HG03025 (cell line): ENCODE results near the gene PIK3CG.
"Not testable (repeated sequence)": the region's sequence is repeated elsewhere in the genome, so short reads cannot be mapped to it uniquely, and the experiment has no call there.

Experiments used
- ATAC-seq: cut with Tn5 transposase; IDR thresholded peaks from one replicate; pipeline ENCODE4 v1.9.1; 2021; ENCODE audit warnings: mild to moderate bottlenecking, moderate library complexity; ENCODE audit not compliant: unreplicated experiment, low FRiP score

The PIK3CG gene

GRCh38 chr7:106883456-106884026 is 18.5 kb downstream of the PIK3CG start:
- ATAC-seq: no peak

DNA sequence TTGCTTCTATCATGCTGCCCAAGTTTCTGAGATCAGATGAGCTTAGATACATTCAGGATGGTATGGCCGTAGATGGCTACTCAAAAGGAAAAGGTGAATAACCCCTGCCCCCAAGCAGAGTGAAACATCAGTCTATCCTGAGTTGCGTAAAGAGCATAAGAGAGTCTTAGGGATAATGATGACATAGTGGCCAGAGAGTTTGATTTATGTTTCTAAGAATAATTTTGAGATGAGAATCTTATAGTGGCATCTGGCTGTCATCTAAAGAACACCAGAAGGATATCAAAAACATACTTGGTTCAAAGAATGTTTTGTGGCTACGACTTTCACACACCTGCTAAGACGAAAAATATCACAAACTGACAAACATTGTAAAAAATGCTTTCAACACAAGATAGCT is 20.6 kb downstream of the PIK3CG start:
- no peak for ATAC-seq

DNA sequence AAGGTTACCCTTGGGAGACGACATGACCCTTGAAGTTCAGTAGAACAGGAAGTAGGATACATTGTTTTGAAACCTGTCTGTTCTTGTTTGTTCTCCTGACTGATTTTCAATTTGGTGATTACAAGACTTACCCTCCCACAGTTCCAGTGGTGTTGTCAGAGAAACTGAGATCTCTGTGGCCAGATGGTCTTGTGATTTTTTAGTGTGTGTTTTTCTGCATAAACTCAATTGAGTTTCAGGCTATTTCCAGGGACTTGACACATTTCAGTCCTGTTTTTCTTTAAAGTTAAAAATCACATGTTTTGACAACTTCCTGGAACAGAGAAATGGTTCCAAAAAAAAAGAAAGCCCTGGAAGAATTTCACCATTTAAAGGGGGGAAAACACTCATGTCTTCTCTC is 22.3 kb downstream of the PIK3CG start:
- peak; percentile 71 for ATAC-seq

- ATAC-seq: no peak
Measured at GRCh38 chr7:106888204-106888603, 23.1 kb downstream of the PIK3CG start.

- no peak for ATAC-seq
Measured at GRCh38 chr7:106890952-106891351, 25.9 kb downstream of the PIK3CG start.

- ATAC-seq: peak; percentile 49
Measured at GRCh38 chr7:106891548-106892410, 26.7 kb downstream of the PIK3CG start.

- no peak for ATAC-seq
Measured at GRCh38 chr7:106893591-106893990, 28.5 kb downstream of the PIK3CG start.

GRCh38 chr7:106895246-106895864 is 30.3 kb downstream of the PIK3CG start:
- ATAC-seq: peak; percentile 89

DNA sequence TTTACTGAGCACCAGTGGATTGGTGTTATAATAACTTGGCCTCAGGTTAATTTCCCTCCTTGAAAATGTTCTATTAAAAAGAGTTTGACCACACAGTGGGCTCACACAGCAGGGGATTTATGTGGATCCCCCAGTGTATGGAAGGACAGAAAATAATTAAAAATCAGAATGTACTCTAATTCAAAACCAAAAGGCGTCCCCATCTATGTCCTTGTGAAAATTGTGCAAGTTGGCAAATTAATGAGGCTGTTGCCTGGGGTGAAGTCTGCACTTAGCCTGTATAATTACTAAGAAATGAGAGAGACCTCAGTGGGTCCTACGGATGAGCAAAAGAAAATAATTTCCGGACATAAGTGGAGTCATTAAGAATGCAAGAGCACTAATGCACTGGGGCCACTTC is 31.1 kb downstream of the PIK3CG start:
- no peak for ATAC-seq

- ATAC-seq: not testable (repeated sequence)
Measured at GRCh38 chr7:106897553-106897952, 32.5 kb downstream of the PIK3CG start.

GRCh38 chr7:106898967-106899366 is 33.9 kb downstream of the PIK3CG start:
- ATAC-seq: not testable (repeated sequence)

DNA sequence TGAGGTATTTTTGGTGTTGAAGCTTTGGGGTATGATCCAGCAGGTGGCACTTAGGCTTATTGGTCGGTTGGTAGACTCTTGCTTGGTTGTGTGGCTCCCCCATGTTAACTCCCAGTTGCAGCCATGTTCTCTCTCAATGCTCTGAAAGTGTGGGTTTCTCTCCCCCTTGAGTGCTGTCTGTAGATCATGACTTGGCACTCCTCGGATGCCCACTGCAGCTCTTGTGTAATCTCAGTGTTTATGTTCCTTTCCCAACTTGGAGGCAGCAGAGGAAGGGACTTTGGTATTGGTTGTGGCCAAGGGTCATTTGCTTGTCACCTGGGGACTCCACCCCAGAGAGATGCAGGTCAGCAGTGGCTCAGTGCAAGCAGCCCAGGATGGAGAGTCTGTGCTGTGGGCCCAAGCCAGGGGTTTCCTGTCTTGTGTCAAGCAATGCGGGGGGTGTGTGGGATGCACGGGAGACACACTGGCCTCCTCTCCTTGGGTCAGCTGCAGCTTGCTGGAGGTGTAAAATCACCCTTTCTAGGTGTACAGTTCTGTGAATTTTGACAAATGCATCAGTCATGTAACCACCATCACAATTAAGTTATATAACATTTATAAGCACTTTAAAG is 36.9 kb downstream of the PIK3CG start:
- no peak for ATAC-seq

- no peak for ATAC-seq
Measured at GRCh38 chr7:106905734-106906133, 40.7 kb downstream of the PIK3CG start.

DNA sequence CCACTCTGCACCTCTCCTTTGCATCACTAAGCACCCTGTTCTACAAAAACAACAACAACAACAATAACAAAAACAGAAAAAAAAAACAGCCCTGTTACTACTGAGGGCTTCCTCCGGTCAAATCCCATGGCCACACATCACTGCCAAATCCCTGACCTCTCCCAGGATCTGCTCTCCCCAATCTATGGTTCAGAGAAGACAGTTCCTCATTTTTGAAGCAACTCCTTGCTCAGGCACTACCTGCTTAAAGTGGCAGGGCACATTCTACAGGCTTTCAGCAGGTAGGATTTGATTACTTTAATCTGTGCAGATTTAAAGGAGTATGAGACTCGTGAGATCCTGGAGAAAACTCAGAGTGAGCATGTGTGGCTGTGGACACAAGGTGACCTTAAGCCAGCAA is 46.9 kb downstream of the PIK3CG start:
- no peak for ATAC-seq

DNA sequence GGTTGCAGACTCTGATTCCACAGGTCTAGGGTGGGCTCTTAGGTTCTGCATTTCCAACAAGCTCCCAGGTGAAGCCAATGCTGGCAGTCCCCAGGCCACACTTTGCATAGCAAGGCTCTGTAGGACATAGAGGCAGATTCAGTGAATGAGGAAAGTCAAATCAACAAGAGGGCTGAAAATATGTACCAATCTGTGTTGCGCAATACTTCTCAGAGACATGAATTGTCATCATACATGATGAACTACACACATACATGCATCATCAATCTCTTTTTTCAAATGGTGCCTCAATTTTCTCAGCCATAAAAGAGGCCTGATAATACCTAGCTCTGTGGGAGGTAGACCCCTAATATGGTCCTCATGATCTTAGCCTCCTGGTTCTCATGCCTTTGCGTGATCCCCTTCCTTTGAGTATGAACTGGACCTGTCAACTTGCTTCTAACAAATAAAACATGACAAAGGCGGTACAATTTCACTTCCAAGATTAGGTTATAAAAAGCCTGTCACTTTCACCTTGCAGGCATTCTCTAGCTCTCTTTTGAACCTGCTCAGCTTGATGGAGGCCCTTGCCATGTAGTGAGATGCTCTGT is 49.0 kb downstream of the PIK3CG start:
- ATAC-seq: no peak

DNA sequence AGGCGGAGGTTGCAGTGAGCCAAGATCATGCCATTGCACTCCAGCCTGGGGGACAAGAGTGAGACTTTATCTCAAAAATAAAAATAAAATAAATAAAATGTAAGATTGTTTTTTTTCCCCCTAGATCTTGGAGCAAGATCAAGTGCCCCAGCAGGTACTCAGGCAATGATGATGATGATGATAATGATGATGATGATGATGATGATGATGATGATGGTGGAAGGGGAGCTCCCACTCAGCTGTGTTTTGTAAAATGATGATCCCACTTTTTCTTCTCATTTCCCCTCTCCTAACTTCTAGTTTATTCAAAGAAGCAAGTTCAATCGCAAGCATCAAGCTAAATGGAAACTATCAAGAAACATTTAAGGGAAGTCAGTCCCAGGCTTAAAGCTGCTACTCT is 50.3 kb downstream of the PIK3CG start:
- ATAC-seq: no peak

DNA sequence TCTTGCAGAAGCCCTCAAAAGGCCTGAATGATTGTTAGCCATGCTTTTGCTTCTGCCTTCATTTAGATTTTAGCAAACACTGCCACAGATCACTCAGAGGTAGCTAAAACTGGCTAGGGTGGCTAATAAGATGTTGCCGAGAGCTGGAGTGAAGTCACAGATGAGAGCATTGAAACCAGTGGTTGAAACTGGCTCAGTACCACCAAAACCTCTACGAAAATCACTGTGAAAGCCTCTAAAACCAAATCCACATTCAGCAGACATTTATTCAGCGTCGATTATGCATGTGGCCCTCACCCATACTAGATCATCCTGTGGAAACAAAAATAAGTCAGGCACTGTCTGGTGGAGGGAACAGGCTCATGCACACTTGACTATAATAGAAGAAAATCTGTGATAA is 50.8 kb downstream of the PIK3CG start:
- peak; percentile 98 for ATAC-seq

GRCh38 chr7:106916679-106917078 is 51.6 kb downstream of the PIK3CG start:
- no peak for ATAC-seq

GRCh38 chr7:106918991-106919390 is 53.9 kb downstream of the PIK3CG start:
- no peak for ATAC-seq

- not testable (repeated sequence) for ATAC-seq
Measured at GRCh38 chr7:106924468-106924867, 59.4 kb downstream of the PIK3CG start.

- no peak for ATAC-seq
Measured at GRCh38 chr7:106926892-106927291, 61.8 kb downstream of the PIK3CG start.
